ENCODE measurements around the gene MERTK.

Gene MERTK

GRCh38 chr2:112001136-112001715 is 102.8 kb downstream of the MERTK start:
- H3K4me1 ChIP-seq, result peaks cover 0 to 3% (median 0%) of the 10 kb centered on the region in 4 donors
- H3K27ac ChIP-seq, result no peak overlapping the region
- TF ChIP-seq CTCF (IDR thresholded peaks at IDR 0.05), result no peak
- no peaks in the 10 kb centered on the region for H3K9me3 ChIP-seq
- H3K36me3 ChIP-seq, result peaks cover 28 to 55% (median 33%) of the 10 kb centered on the region in 3 donors
- no peaks in the 10 kb centered on the region for H3K27me3 ChIP-seq
- DNase-seq, result no peak
- H3K4me3 ChIP-seq, result no peak overlapping the region
- intact Hi-C loops (cut with DNase I; ENCODE audit: low total_unique reads), result no loop called here

GRCh38 chr2:112001942-112002341 is 103.5 kb downstream of the MERTK start:
- H3K27ac ChIP-seq, result no peak overlapping the region
- no peaks in the 10 kb centered on the region for H3K9me3 ChIP-seq
- no peak for DNase-seq
- intact Hi-C loops (cut with DNase I; ENCODE audit: low total_unique reads), result no loop called here
- H3K36me3 ChIP-seq, result peaks cover 23 to 50% (median 31%) of the 10 kb centered on the region in 3 donors
- no peak for TF ChIP-seq CTCF (IDR thresholded peaks at IDR 0.05)
- no peaks in the 10 kb centered on the region for H3K27me3 ChIP-seq
- H3K4me1 ChIP-seq, result peaks cover 0 to 3% (median 0%) of the 10 kb centered on the region in 4 donors
- H3K4me3 ChIP-seq, result no peak overlapping the region

- H3K27me3 ChIP-seq, result no peaks in the 10 kb centered on the region
- H3K27ac ChIP-seq, result no peak overlapping the region
Measured at GRCh38 chr2:112003576-112004252, 105.3 kb downstream of the MERTK start.

GRCh38 chr2:112004253-112004645 is 105.8 kb downstream of the MERTK start:
- DNase-seq, result peak; percentile 82 to 84
- no peaks in the 10 kb centered on the region for H3K27me3 ChIP-seq
- H3K9me3 ChIP-seq, result no peaks in the 10 kb centered on the region
- peaks cover 20 to 50% (median 35%) of the 10 kb centered on the region in 3 donors for H3K36me3 ChIP-seq
- intact Hi-C loops (cut with DNase I; ENCODE audit: low total_unique reads), result no loop called here
- no peak for TF ChIP-seq CTCF (IDR thresholded peaks at IDR 0.05)
- no peak overlapping the region for H3K27ac ChIP-seq
- peaks cover 0 to 3% (median 0%) of the 10 kb centered on the region in 4 donors for H3K4me1 ChIP-seq
- H3K4me3 ChIP-seq, result no peak overlapping the region

More at GRCh38 chr2:112003576-112004252, 105.3 kb downstream of the MERTK start:
- intact Hi-C loops (cut with DNase I; ENCODE audit: low total_unique reads), result no loop called here
- Histone ChIP-seq H3K4me1 (peaks cover 0 to 3% (median 0%) of the 10 kb centered on the region in 4 donors), H3K4me3 (no peak overlapping the region), H3K36me3 (peaks cover 16 to 45% (median 30%) of the 10 kb centered on the region in 3 donors), H3K9me3 (no peaks in the 10 kb centered on the region)
- DNase-seq, result no peak
- TF ChIP-seq CTCF (IDR thresholded peaks at IDR 0.05), result no peak

- Histone ChIP-seq H3K9me3 (no peaks in the 10 kb centered on the region), H3K27ac (peak overlapping the region; percentile 11 to 26), H3K4me1 (peaks cover 0 to 3% (median 0%) of the 10 kb centered on the region in 4 donors), H3K36me3 (peaks cover 29 to 59% (median 48%) of the 10 kb centered on the region in 3 donors), H3K27me3 (no peaks in the 10 kb centered on the region), H3K4me3 (no peak overlapping the region)
- intact Hi-C loops (cut with DNase I; ENCODE audit: low total_unique reads), result no loop called here
- TF ChIP-seq CTCF (IDR thresholded peaks at IDR 0.05), result no peak
- no peak for DNase-seq
Measured at GRCh38 chr2:112005406-112006075, 107.1 kb downstream of the MERTK start.

All from tibial artery (tissue), 4 donors.